ENCODE data around the gene PCGF1.
A peak's percentile ranks its signal among the peaks of the same experiment; 100 is the strongest.

- TF ChIP-seq CTCF (IDR thresholded peaks at IDR 0.05; ENCODE audit: insufficient read depth, low read depth, low read length) (no peak), EZH2 (IDR thresholded peaks at IDR 0.05; ENCODE audit: insufficient read depth, low read length) (peak; percentile 82)
Measured at GRCh38 chr2:74515981-74516633, 8.6 kb upstream of the PCGF1 start.
